Ectodermal cell (in vitro differentiated cells): ENCODE data around the gene MARS2. TPM values are rescaled to one million over a fixed set of nuclear protein-coding genes. Genes with fewer than 3 reads are reported as not detected.
A peak's percentile ranks its signal among the peaks of the same experiment; 100 is the strongest.

Experiments
- H3K27ac ChIP-seq: 2 replicates; pipeline ENCODE4 v1.7.0; 2013; ENCODE audit warnings: mild to moderate bottlenecking, low read depth, low read length; ENCODE audit not compliant: insufficient read depth, poor library complexity, severe bottlenecking
- H3K27me3 ChIP-seq: 2 replicates; pipeline ENCODE4 v1.7.0; 2013; ENCODE audit warnings: mild to moderate bottlenecking, low read length; ENCODE audit not compliant: insufficient read depth, control insufficient read depth, poor library complexity, severe bottlenecking
- H3K36me3 ChIP-seq: one replicate; pipeline ENCODE4 v1.7.0; 2013; ENCODE audit warnings: low read length; ENCODE audit not compliant: control insufficient read depth, insufficient read depth
- H3K4me1 ChIP-seq: one replicate; pipeline ENCODE4 v1.7.0; 2013; ENCODE audit warnings: low read length; ENCODE audit not compliant: control insufficient read depth, insufficient read depth
- H3K4me3 ChIP-seq: 2 replicates; pipeline ENCODE4 v1.7.0; 2013; ENCODE audit warnings: low read depth, low read length, control low read depth; ENCODE audit not compliant: insufficient read depth
- H3K9me3 ChIP-seq: 2 replicates; pipeline ENCODE4 v1.7.0; 2013; ENCODE audit warnings: mild to moderate bottlenecking, low read length, moderate library complexity; ENCODE audit not compliant: control insufficient read depth
- WGBS, 2 experiments: methylation state at CpG; one replicate each; pipeline ENCODE4 v1.1.7; 2013; ENCODE audit warnings: missing lambda C conversion rate in 2 of 2; 5-methylcytosine and 5-hydroxymethylcytosine counted together
- polyA plus RNA-seq, 4 experiments: library from polyadenylated mRNA; stranded (reverse); fragments of 50-300 nt; gene quantifications; one replicate each; pipeline ENCODE4 v1.2.3, GENCODE V29; 2013

Gene MARS2
- polyA plus RNA-seq (2013, experiment 1 of 4): 11.6 TPM
- 10.9 TPM for polyA plus RNA-seq (2013, experiment 2 of 4)
- polyA plus RNA-seq (2013, experiment 3 of 4): 10.7 TPM
- polyA plus RNA-seq (2013, experiment 4 of 4): 10.9 TPM

DNA sequence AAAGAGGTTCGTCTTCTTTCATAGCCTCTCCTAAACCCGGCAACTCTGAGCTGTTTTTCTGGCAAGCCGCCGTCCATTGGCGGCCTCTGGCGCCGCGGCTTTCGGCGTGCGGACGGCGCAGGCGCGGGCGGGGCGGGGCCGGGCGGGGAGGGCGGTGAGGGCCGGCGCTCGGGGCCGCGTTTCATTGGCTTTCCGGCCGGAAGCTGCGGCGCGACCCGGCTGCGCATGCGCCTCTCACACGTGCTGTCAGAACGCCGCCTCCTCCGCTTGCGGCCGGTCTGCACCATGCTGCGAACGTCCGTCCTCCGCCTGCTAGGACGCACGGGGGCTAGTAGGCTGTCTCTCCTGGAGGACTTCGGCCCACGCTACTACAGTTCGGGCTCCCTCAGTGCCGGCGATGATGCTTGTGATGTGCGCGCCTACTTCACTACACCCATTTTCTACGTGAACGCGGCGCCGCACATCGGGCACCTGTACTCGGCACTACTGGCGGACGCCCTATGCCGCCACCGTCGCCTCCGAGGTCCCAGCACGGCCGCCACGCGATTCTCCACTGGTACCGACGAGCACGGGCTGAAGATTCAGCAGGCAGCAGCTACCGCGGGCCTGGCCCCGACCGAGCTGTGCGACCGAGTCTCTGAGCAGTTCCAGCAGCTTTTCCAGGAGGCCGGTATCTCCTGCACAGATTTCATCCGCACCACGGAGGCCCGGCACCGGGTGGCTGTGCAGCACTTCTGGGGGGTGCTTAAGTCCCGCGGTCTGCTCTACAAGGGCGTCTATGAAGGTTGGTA lies at the start of gene MARS2:
MARS2 (plus strand) TSS at position 249 of the 791 bp plus-strand sequence; CDS start at position 286, 37 bp downstream.
- Histone ChIP-seq H3K27me3 (peaks cover 4% of the 10 kb centered on the region), H3K27ac (peak within 1 kb of the TSS; percentile 76), H3K4me1 (peaks cover 8% of the 10 kb centered on the region), H3K9me3 (no peaks in the 10 kb centered on the region), H3K4me3 (peak within 1 kb of the TSS; percentile 80), H3K36me3 (no peaks in the 10 kb centered on the region)
- 0% methylated on average over 86 of the region's 86 CpGs for WGBS, 2 experiments

- Histone ChIP-seq H3K27ac (no peak overlapping the region), H3K4me3 (no peak overlapping the region), H3K27me3 (no peaks in the 10 kb centered on the region), H3K36me3 (no peaks in the 10 kb centered on the region), H3K9me3 (no peaks in the 10 kb centered on the region), H3K4me1 (no peaks in the 10 kb centered on the region)
These were observed 47.6 kb upstream of the MARS2 start for GRCh38 chr2:197657562-197657961.

DNA sequence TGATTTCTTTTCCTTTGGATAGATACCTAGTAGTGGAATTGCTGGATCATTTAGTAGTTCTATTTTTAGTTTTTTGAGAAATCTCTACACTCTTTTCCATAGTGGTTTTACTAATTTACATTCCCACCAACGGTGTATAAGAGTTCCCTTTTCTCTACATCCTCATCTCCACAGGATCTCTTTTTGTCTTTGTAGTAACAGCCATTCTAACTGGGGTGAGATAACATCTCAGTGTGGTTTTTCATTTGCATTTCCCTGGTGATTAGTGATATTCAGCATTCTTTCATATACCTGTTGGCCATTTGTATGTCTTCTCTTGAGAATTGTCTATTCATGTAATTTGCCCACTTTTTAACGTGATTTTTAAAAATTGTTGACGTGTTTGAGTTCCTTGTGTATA lies 43.5 kb upstream of the MARS2 start:
- no peak overlapping the region for H3K27ac ChIP-seq

GRCh38 chr2:197666277-197666676 lies 38.9 kb upstream of the MARS2 start:
- no peaks in the 10 kb centered on the region for H3K36me3 ChIP-seq
- no peaks in the 10 kb centered on the region for H3K4me1 ChIP-seq
- peaks cover 3% of the 10 kb centered on the region for H3K9me3 ChIP-seq
- no peaks in the 10 kb centered on the region for H3K27me3 ChIP-seq
- H3K4me3 ChIP-seq: no peak overlapping the region
- H3K27ac ChIP-seq: no peak overlapping the region

More for the DNA sequence above, 43.5 kb upstream of the MARS2 start:
- no peak overlapping the region for H3K4me3 ChIP-seq
- H3K27me3 ChIP-seq: no peaks in the 10 kb centered on the region
- H3K4me1 ChIP-seq: no peaks in the 10 kb centered on the region
- 60 to 61% methylated on average over 3 of the region's 3 CpGs for WGBS, 2 experiments
- H3K36me3 ChIP-seq: no peaks in the 10 kb centered on the region
- H3K9me3 ChIP-seq: peaks cover 3% of the 10 kb centered on the region

GRCh38 chr2:197668296-197668695 lies 36.9 kb upstream of the MARS2 start:
- no peaks in the 10 kb centered on the region for H3K27me3 ChIP-seq
- H3K36me3 ChIP-seq: no peaks in the 10 kb centered on the region
- H3K27ac ChIP-seq: no peak overlapping the region
- H3K9me3 ChIP-seq: peaks cover 3% of the 10 kb centered on the region
- no peaks in the 10 kb centered on the region for H3K4me1 ChIP-seq
- 93 to 95% methylated on average over 3 of the region's 3 CpGs for WGBS, 2 experiments
- no peak overlapping the region for H3K4me3 ChIP-seq

DNA sequence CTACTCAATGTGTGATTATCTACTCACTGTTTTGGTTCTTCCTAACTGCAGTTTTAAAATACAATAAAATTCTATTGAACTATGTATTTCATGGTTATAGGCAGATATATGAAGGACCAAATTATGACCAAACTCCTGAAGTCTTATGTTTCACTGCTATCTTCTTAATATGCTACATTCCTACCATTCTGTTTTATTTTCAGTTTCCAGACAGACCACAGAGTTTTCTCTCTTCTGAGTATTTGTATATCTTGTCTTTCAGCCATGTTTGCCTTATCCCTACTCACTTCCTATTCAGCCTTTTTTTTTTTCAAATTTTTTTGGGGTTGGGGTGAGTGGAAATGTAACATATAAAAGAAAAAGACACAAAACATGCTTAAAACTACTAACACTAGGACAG lies 36.1 kb upstream of the MARS2 start:
- peaks cover 3% of the 10 kb centered on the region for H3K9me3 ChIP-seq
- peaks cover 4% of the 10 kb centered on the region for H3K4me1 ChIP-seq
- no peaks in the 10 kb centered on the region for H3K27me3 ChIP-seq
- no peak overlapping the region for H3K4me3 ChIP-seq
- no peak overlapping the region for H3K27ac ChIP-seq
- H3K36me3 ChIP-seq: no peaks in the 10 kb centered on the region

GRCh38 chr2:197672371-197672893 lies 32.7 kb upstream of the MARS2 start:
- H3K36me3 ChIP-seq: no peaks in the 10 kb centered on the region
- H3K4me1 ChIP-seq: peaks cover 7% of the 10 kb centered on the region

GRCh38 chr2:197673106-197673505 lies 32.1 kb upstream of the MARS2 start:
- H3K36me3 ChIP-seq: no peaks in the 10 kb centered on the region
- no peaks in the 10 kb centered on the region for H3K27me3 ChIP-seq
- H3K9me3 ChIP-seq: no peaks in the 10 kb centered on the region
- H3K27ac ChIP-seq: peak overlapping the region; percentile 41
- peaks cover 7% of the 10 kb centered on the region for H3K4me1 ChIP-seq
- WGBS, 2 experiments: 57 to 61% methylated on average over 5 of the region's 5 CpGs
- H3K4me3 ChIP-seq: peak overlapping the region; percentile 24

More at GRCh38 chr2:197672371-197672893, 32.7 kb upstream of the MARS2 start:
- 88 to 100% methylated on average over 1 of the region's 1 CpG for WGBS, 2 experiments
- Histone ChIP-seq H3K4me3 (no peak overlapping the region), H3K27ac (no peak overlapping the region), H3K27me3 (no peaks in the 10 kb centered on the region), H3K9me3 (no peaks in the 10 kb centered on the region)

GRCh38 chr2:197673606-197674005 lies 31.6 kb upstream of the MARS2 start:
- 100% methylated on average over 1 of the region's 1 CpG; no CpG with 5 or more reads in 1 of the 2 experiments for WGBS, 2 experiments
- Histone ChIP-seq H3K27ac (peak overlapping the region; percentile 41), H3K27me3 (no peaks in the 10 kb centered on the region), H3K9me3 (no peaks in the 10 kb centered on the region), H3K36me3 (no peaks in the 10 kb centered on the region), H3K4me3 (peak overlapping the region; percentile 24), H3K4me1 (peaks cover 7% of the 10 kb centered on the region)

DNA sequence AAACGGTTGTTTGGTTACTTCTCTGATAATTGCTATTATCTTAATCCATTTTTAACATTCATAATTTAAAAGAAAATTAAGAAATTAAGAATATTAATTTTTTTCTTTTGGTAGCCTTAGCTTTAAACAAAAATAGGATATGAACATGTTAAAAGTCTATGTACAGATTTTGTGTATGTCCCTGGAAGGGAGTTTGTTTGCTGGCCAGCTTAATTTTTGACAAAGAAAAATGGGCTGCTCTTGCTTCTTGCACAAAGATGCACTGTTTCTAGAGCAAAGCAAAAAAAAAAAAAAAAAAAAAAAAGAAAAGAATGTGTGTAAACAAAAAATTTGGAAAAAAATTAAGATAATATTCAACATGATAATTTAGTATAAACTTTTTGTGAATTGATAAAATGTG lies 31.1 kb upstream of the MARS2 start:
- peaks cover 7% of the 10 kb centered on the region for H3K4me1 ChIP-seq
- no peaks in the 10 kb centered on the region for H3K27me3 ChIP-seq
- peak overlapping the region; percentile 24 for H3K4me3 ChIP-seq
- H3K36me3 ChIP-seq: no peaks in the 10 kb centered on the region
- WGBS, 2 experiments: no CpG with 5 or more reads among the region's 1 CpG
- no peak overlapping the region for H3K27ac ChIP-seq
- no peaks in the 10 kb centered on the region for H3K9me3 ChIP-seq
